Kidney capillary endothelial cell (primary cell): ENCODE data around the gene LDB3.

Experiments
- DNase-seq: peaks from one replicate; pipeline ENCODE4 v3.0.0-alpha.2; 2018; ENCODE audit warnings: low spot score

LDB3 gene

DNA sequence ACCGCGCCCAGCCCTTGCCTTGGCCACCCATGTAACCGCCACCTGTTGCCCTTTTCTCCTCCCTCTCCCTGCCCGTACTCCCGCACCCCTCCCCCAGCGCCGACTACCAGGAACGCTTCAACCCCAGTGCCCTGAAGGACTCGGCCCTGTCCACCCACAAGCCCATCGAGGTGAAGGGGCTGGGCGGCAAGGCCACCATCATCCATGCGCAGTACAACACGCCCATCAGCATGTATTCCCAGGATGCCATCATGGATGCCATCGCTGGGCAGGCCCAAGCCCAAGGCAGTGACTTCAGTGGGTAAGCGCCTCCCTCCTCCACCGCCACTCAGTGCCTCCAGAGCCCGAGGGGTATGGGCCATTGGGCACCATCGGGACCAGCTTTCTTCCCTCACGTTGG, 18.7 kb downstream of the LDB3 start:
- DNase-seq, result no peak

DNA sequence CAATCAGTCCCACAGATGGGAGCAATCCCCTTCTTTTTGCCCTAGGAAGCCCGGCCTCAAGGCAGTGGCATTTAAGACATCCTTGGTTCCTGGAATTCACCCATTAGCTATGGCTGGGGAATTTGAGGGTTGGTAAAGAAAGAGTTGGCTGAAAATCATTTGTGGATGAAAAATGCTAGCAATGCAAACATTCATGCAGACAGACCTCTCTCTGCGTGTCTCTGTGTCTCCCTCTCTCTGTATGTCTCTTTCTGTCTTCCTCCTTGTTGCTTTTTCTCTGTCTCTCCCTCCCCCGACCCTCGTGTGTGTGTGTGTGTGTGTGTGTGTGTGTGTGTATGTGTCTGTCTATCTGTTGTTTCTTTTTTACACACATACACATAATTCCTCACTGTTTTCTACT, 19.4 kb downstream of the LDB3 start:
- no peak for DNase-seq

GRCh38 chr10:86688398-86688921, 20.1 kb downstream of the LDB3 start:
- DNase-seq, result peak; percentile 60

- DNase-seq, result no peak
These were observed 20.8 kb downstream of the LDB3 start for GRCh38 chr10:86689146-86689545.

- no peak for DNase-seq
These were observed 21.9 kb downstream of the LDB3 start for GRCh38 chr10:86690231-86690630.

DNA sequence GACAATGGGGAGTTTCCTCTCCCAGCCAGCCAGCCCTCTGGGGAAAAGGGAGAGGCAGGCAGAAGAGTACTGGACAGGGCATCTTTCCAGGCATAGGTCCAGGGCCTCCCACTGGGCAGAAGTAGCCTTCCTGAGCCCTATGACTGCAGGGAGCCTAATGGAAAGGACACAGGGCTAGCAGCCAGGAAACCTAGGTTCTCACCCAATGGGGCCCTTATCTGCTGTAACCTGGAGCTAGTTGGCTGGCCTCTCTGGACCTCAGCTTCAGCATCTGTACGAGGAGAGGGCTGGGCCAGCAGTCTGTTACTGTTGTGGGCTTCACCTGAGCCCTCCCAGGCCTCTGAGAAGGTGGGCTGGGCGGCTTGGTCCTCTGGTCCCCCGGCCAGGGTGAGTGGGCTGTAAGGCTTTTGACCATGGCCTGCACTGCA, 22.4 kb downstream of the LDB3 start:
- DNase-seq, result no peak

GRCh38 chr10:86691333-86692022, 23.2 kb downstream of the LDB3 start:
- DNase-seq, result no peak

- DNase-seq, result no peak
These were observed 23.8 kb downstream of the LDB3 start for GRCh38 chr10:86692023-86692514.

DNA sequence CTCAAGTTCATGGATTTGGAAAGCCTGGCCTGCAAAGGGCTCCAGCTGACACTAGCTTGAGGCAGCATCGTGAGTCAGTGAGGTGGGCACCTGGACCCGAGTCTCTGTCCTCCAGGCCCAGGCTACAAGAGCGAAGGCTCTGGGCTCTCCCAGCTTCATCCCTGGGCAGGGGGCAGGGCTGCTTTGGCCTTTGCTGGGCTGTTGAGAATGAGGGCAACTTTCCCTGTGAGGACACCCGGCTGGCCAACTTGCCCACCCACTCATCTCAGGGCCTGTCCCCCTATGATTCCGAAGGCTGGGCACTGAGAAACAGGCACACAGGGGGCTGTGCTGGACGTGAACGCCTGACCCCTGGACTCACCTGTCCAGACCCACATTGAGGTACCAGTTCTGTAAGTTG, 24.4 kb downstream of the LDB3 start:
- no peak for DNase-seq

GRCh38 chr10:86693275-86693674, 25.0 kb downstream of the LDB3 start:
- DNase-seq, result no peak

GRCh38 chr10:86693721-86694369, 25.5 kb downstream of the LDB3 start:
- peak; percentile 17 for DNase-seq

DNA sequence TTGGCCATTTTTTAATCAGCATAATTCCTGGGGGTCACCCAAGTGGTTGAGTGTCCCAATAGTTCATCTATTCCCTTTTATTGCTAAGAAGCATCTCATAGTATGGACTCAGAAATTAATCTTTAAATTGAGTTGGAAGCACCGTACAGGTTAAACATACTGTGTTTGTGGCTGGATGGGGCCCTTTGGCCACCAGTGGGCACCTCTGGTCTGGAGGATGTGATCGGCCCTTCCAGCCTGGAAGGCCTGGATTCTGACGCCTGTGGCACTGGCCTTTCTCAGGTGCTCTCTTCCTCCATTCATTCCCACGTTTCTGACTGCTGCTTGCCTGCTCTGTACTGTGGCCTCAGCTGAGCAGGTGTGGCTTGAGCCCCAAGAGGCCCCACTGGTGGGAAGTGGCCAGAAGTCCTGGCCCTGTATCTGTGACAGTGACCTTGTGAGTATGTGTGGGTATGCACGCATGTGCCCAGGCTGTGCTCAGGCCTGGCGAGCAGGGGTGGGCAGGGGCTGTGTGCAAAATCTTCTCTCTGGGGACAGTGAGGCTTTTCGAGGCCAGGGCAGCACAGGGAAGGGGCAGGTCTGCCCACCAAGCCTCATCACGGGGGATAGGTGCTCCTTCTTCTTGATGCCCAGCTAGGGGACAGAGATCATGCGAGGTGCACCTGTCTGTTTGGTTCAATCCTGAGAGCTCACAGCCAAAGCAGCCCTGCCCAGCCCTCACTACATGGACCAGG, 30.1 kb downstream of the LDB3 start:
- no peak for DNase-seq

DNA sequence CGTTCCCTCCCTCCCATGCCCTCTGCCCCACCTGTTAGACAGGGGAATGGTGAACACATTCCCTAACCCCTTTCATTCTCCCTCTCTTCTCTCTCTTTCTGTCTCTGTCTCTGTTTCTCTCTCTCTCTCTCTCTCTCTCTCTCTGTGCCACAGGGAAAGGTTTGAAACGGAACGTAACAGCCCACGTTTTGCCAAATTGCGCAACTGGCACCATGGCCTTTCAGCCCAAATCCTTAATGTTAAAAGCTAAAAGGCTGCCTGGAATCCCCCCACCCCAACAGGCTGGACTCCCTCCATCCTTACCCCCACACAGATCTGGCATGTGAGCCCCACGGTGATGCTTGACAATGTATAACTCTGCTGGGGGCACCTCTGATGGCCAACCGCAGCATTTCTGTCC, 30.8 kb downstream of the LDB3 start:
- DNase-seq, result no peak

DNA sequence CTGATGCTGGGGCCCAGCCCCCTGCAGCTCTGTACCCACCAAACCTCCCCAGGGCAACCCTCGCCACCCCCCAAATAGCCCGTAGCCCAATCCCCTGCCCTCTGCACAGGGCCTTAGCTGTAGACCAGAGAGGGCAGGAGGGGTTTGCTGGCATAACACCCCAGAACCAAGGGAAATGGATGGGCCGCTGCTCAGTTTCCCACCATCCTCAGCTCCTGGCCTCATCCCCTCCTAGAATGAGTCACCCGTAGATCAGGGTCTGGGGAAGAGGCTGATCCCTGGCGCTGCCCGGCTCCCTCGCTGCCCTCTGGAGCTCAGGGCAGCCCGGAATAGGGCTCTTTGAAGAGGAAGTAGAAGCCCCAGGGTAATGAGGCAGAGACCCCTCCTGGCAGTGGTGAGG, 31.2 kb downstream of the LDB3 start:
- no peak for DNase-seq

GRCh38 chr10:86699991-86700840, 31.9 kb downstream of the LDB3 start:
- no peak for DNase-seq

GRCh38 chr10:86700851-86701617, 32.7 kb downstream of the LDB3 start:
- no peak for DNase-seq

DNA sequence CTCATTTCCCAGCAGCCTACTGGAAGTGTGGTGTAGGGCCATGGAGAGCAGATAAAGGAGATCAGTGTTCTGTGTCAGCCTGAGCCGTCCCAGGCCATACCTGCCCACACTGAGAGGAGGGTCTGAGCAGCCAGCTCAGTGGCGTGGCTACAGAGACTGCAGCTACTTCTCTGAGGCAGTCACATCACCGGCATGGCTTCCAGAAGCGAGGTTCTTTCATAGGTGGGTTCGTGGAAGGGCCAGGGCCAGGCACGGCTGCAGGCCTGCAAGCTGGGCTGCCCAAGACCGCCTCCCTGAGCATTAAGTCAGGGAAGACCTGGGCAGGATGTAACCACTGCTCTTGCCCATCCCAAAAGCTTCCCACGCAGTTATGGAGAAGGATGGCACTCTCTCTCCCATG, 34.9 kb downstream of the LDB3 start:
- DNase-seq, result no peak

GRCh38 chr10:86705139-86705538, 36.8 kb downstream of the LDB3 start:
- DNase-seq, result no peak

DNA sequence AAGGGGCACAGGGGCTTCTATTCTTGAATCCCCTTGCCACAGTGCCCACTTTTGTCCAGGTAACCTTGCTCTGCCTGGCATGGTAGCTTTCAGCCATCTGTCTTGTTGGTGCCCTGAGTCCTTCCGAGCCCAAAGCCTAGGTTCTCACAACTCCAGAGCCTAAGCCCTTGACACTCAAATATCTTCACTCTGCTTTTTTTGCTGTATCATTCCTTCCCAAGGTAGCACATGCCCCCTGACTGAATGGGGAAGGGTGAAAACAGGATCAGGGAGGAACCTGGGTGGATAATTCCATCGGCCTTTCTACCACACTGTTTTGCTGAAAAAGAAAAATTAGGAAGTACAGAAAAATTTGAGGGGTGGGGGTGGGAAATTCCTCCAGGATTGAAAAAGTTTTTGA, 37.6 kb downstream of the LDB3 start:
- DNase-seq, result no peak

- DNase-seq, result no peak
These were observed 38.1 kb downstream of the LDB3 start for GRCh38 chr10:86706401-86706841.

DNA sequence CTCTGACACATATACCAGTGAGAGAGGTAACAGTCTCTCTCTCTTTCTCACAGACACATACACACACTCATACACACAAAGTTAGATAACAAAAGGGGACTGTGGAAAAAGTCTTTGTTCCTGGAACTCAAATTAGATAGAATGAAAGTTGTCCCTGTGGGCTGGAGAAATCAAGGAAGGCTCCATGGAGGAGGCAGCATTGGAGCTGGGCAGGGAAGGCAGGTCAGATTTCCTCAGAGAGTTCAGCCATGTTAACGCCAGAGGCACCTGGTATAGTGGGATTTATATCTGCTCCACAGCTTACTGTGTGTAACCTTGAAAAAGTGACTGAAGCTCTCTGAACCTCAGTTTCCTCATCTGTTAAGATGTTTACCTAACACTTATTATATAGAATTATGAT, 38.7 kb downstream of the LDB3 start:
- DNase-seq, result no peak
